NT2/D1 (cell line): ENCODE measurements around the gene PLCG2.

ENCODE experiments used
- YY1 ChIP-seq: IDR thresholded peaks from 2 replicates; pipeline ENCODE4 v1.6.1; 2011; ENCODE audit not compliant: insufficient read length, insufficient read depth
- ZNF274 ChIP-seq: IDR thresholded peaks from 2 replicates; pipeline ENCODE4 v1.6.1; 2011; ENCODE audit warnings: mild to moderate bottlenecking, low read depth, low read length

DNA sequence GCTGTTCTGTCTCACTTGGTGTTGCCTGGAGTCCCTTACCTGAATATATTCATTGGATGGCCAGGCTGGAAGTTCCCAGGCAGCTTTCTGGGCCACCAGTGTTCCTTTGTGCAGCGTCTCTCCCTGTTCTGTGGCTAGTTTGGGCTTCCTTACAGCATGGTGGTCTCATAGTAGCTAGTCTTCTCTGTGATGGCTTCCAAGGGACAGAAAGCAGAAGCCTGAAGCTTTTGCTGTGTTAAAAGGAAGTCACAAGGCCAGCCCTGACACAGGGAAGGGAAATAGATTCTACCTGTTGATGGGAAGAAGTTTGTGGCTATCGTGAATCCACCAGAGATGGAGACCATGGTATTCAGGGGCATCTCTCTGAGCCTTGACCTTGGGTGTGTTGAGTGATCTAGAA lies 34.6 kb downstream of the PLCG2 start:
- TF ChIP-seq ZNF274 = no peak
- no peak for TF ChIP-seq YY1
